ENCODE data around the gene CASP2.
A peak's percentile ranks its signal among the peaks of the same experiment; 100 is the strongest.

The CASP2 gene

GRCh38 chr7:143300959-143301935 lies 13.1 kb downstream of the CASP2 start:
- TF ChIP-seq, protein P1, sequence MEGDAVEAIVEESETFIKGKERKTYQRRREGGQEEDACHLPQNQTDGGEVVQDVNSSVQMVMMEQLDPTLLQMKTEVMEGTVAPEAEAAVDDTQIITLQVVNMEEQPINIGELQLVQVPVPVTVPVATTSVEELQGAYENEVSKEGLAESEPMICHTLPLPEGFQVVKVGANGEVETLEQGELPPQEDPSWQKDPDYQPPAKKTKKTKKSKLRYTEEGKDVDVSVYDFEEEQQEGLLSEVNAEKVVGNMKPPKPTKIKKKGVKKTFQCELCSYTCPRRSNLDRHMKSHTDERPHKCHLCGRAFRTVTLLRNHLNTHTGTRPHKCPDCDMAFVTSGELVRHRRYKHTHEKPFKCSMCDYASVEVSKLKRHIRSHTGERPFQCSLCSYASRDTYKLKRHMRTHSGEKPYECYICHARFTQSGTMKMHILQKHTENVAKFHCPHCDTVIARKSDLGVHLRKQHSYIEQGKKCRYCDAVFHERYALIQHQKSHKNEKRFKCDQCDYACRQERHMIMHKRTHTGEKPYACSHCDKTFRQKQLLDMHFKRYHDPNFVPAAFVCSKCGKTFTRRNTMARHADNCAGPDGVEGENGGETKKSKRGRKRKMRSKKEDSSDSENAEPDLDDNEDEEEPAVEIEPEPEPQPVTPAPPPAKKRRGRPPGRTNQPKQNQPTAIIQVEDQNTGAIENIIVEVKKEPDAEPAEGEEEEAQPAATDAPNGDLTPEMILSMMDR (IDR thresholded peaks at IDR 0.05) = no peak

DNA sequence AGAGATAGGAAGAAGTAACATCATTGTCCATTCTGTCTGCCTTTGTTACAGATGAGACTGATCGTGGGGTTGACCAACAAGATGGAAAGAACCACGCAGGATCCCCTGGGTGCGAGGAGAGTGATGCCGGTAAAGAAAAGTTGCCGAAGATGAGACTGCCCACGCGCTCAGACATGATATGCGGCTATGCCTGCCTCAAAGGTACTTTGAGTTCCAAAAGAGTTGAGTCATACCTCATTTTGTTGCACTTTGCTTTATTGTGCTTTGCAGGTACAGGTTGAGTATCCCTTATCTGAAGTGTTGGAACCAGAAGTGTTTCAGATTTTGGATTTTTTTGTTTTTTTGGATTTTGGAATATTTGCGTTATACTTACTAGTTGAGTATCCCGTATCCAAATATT lies 15.6 kb downstream of the CASP2 start:
- TF ChIP-seq, protein P1 (IDR thresholded peaks at IDR 0.05) = no peak

GRCh38 chr7:143304938-143305337 lies 16.8 kb downstream of the CASP2 start:
- TF ChIP-seq, protein P1 (IDR thresholded peaks at IDR 0.05) = no peak

GRCh38 chr7:143305423-143306070 lies 17.4 kb downstream of the CASP2 start:
- TF ChIP-seq, protein P1 (IDR thresholded peaks at IDR 0.05) = peak; percentile 98

DNA sequence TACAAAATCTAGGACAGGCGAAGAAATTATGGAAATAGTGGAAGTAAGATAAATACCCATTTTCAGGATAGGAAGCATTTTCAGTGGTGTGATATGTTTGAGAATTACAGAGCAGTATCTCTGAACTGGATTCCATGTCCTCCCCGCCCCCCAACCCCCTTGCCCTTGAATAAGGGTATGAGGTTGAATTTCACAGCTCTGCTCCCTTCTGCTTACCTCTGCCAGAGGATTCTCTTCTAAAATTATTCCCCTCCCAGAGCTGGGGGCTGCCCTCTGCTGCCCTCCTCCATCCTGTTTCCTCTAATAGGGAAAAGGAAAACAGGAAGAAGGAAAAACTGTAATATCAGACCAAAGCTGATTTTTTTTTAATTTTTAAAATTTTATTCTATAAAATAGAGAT lies 20.5 kb downstream of the CASP2 start:
- TF ChIP-seq, protein P1 (IDR thresholded peaks at IDR 0.05) = no peak

DNA sequence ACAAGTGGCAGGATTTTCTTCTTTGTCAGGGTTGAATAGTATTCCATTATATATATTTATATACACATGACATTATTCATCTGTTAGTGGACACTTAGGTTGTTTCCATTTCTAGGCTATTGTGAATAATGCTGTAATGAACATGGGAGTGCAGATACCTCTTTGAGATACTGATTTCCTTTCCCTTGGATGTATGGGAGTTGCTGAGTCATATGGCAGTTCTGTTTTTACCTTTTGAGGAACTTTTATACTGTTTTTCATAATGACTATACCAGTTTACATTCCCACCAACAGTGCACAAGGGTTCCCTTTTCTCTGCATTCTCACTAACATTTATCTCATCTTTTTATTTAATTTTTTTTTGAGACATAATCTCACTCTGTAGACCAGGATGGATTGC lies 26.0 kb downstream of the CASP2 start:
- TF ChIP-seq, protein P1 (IDR thresholded peaks at IDR 0.05) = no peak

DNA sequence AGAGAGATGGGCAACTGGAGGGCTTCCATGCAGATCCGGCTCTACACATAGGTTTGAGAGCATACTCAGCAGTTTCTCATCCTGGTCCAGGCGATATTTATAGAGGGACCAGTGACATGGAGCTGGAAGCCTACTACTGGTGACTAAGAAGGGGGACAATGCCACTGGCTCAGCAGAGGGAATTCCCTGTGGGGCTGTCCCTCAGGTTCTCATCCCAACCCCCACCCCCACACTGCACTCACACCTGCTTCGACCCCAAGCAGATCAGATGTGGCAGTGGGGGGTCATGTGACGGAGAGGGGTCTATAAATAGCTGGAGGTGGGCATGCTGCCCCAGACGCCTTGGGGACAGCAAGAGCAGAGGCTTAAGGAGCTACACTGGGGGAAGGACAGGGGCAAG lies 27.6 kb downstream of the CASP2 start, which contains the start of gene CLCN1:
Gene CLCN1, plus strand, starts transcription at position 336 of the 400 bp plus-strand sequence. CDS start 102 bp downstream, outside the sequence.
- TF ChIP-seq, protein P1 (IDR thresholded peaks at IDR 0.05) = no peak
